HG03064 (cell line): ENCODE results near the gene KDM4D.
"Not testable (repeated sequence)": the region's sequence is repeated elsewhere in the genome, so short reads cannot be mapped to it uniquely, and the experiment has no call there.

Source experiments
- ATAC-seq: cut with Tn5 transposase; IDR thresholded peaks from one replicate; pipeline ENCODE4 v1.9.1; 2021; ENCODE audit warnings: low read depth; ENCODE audit not compliant: unreplicated experiment

Gene KDM4D

GRCh38 chr11:94956963-94957362 is 16.5 kb upstream of the KDM4D start:
- ATAC-seq: no peak

- no peak for ATAC-seq
These were observed 15.3 kb upstream of the KDM4D start for GRCh38 chr11:94958121-94958696.

GRCh38 chr11:94959179-94959578 is 14.3 kb upstream of the KDM4D start:
- no peak for ATAC-seq

GRCh38 chr11:94960488-94960887 is 13.0 kb upstream of the KDM4D start:
- no peak for ATAC-seq

- no peak for ATAC-seq
These were observed 12.3 kb upstream of the KDM4D start for GRCh38 chr11:94961255-94961654.

GRCh38 chr11:94964934-94965333 is 8.6 kb upstream of the KDM4D start:
- ATAC-seq: no peak

- ATAC-seq: no peak
These were observed 5.1 kb upstream of the KDM4D start for GRCh38 chr11:94968334-94968958.

GRCh38 chr11:94972700-94973098 is 810 bp upstream of the KDM4D start:
- no peak for ATAC-seq

GRCh38 chr11:94974178-94974577 is 669 bp downstream of the KDM4D start:
- no peak for ATAC-seq

- ATAC-seq: no peak
These were observed 2.1 kb downstream of the KDM4D start for GRCh38 chr11:94975599-94975998.

GRCh38 chr11:94987378-94987777 is 13.9 kb downstream of the KDM4D start:
- ATAC-seq: no peak

GRCh38 chr11:94988748-94989147 is 15.2 kb downstream of the KDM4D start:
- no peak for ATAC-seq

- ATAC-seq: no peak
These were observed 20.0 kb downstream of the KDM4D start for GRCh38 chr11:94993400-94993943.

- no peak for ATAC-seq
These were observed 23.9 kb downstream of the KDM4D start for GRCh38 chr11:94997437-94997836.

- ATAC-seq: no peak
These were observed 24.8 kb downstream of the KDM4D start for GRCh38 chr11:94998285-94998684.

- ATAC-seq: no peak
These were observed 30.2 kb downstream of the KDM4D start for GRCh38 chr11:95003716-95004115.

GRCh38 chr11:95005642-95006041 is 32.1 kb downstream of the KDM4D start:
- no peak for ATAC-seq

- ATAC-seq: no peak
These were observed 37.9 kb downstream of the KDM4D start for GRCh38 chr11:95011376-95011775.

- no peak for ATAC-seq
These were observed 40.8 kb downstream of the KDM4D start for GRCh38 chr11:95014184-95014821.

- no peak for ATAC-seq
These were observed 42.6 kb downstream of the KDM4D start for GRCh38 chr11:95016139-95016538.

- not testable (repeated sequence) for ATAC-seq
These were observed 48.0 kb downstream of the KDM4D start for GRCh38 chr11:95021468-95021867.

GRCh38 chr11:95024958-95025357 is 51.4 kb downstream of the KDM4D start, which contains the start of gene KDM4E:
TSS of gene KDM4E (plus strand) at chr11:95025258. CDS start at chr11:95025558, 300 bp downstream.
- ATAC-seq: no peak
